Suprapubic skin (tissue), 4 donors: Measurements from ENCODE around the gene MPV17L2. TPM values are rescaled to one million over a fixed set of nuclear protein-coding genes. Genes with fewer than 3 reads are reported as not detected.

Experiments used
- DNase-seq, 2 donors: peaks; one replicate each; pipeline ENCODE4 v3.0.0-alpha.2; 2019; ENCODE audit warnings: low spot score in 2 of 2
- H3K27ac ChIP-seq: fragments of 200-600 bp; sonication (generic); one replicate; pipeline ENCODE4 v1.5.1; 2019
- H3K27me3 ChIP-seq: fragments of 200-600 bp; sonication (generic); one replicate; pipeline ENCODE4 v1.5.1; 2019
- H3K36me3 ChIP-seq: fragments of 200-600 bp; sonication (generic); one replicate; pipeline ENCODE4 v1.5.1; 2019
- H3K4me1 ChIP-seq: fragments of 200-600 bp; sonication (generic); one replicate; pipeline ENCODE4 v1.5.1; 2019
- H3K4me3 ChIP-seq: fragments of 200-600 bp; sonication (generic); one replicate; pipeline ENCODE4 v1.5.1; 2019; ENCODE audit warnings: mild to moderate bottlenecking
- H3K9me3 ChIP-seq: fragments of 200-600 bp; sonication (generic); one replicate; pipeline ENCODE4 v1.5.1; 2019
- CTCF ChIP-seq, 2 donors: fragments of 200-600 bp in 1 of 2; fragments of 450-650 bp in 1 of 2; sonication (generic) in 1 of 2; IDR thresholded peaks; one replicate each; pipeline ENCODE4 v1.5.1; 2016 to 2019; ENCODE audit warnings: antibody characterized with exemption in 2 of 2, mild to moderate bottlenecking in 1 of 2, moderate library complexity in 1 of 2
- EP300 ChIP-seq: sonication (generic); formaldehyde crosslinking; IDR thresholded peaks from one replicate; pipeline ENCODE4 v1.6.1; 2017; ENCODE audit warnings: antibody characterized with exemption
- POLR2A ChIP-seq, 2 donors: fragments of 450-650 bp; IDR thresholded peaks; one replicate each; pipeline ENCODE4 v1.6.1; 2017; ENCODE audit warnings: antibody characterized with exemption in 2 of 2, mild to moderate bottlenecking in 2 of 2, moderate library complexity in 2 of 2
- POLR2AphosphoS5 ChIP-seq, 3 donors: sonication (generic); formaldehyde crosslinking; IDR thresholded peaks; one replicate each; pipeline ENCODE4 v1.6.1; 2017; ENCODE audit warnings: antibody characterized with exemption in 3 of 3
- WGBS: methylation state at CpG from one replicate; pipeline ENCODE4 v1.1.5; 2018; 5-methylcytosine and 5-hydroxymethylcytosine counted together
- total RNA-seq, 4 donors: library from RNA; depleted of rRNA; stranded (reverse); fragments of >200 nt; gene quantifications; one replicate each; pipeline ENCODE4 v1.1.0, GENCODE V29; 2016

Gene MPV17L2
- total RNA-seq, 4 donors from 2014 or later: 4.8 to 27.2 (median 14.7) TPM

- no peaks in the 10 kb centered on the region for H3K27me3 ChIP-seq
- peak overlapping the region; percentile 63 for H3K27ac ChIP-seq
- H3K4me3 ChIP-seq: peak overlapping the region; percentile 70
- DNase-seq: peak in 1 of 2 donors; percentile 84
- WGBS: 42% methylated on average over 17 of the region's 18 CpGs
- TF ChIP-seq POLR2A (IDR thresholded peaks at IDR 0.05) (no peak), CTCF (IDR thresholded peaks at IDR 0.05) (no peak), EP300 (no peak), POLR2AphosphoS5 (IDR thresholded peaks at IDR 0.05) (no peak)
- peaks cover 25% of the 10 kb centered on the region for H3K36me3 ChIP-seq
- H3K9me3 ChIP-seq: no peaks in the 10 kb centered on the region
- H3K4me1 ChIP-seq: peaks cover 33% of the 10 kb centered on the region
These were observed 19.9 kb upstream of the MPV17L2 start for GRCh38 chr19:18173054-18173571.

- H3K36me3 ChIP-seq: peaks cover 20% of the 10 kb centered on the region
- peak in 1 of 2 donors; percentile 60 for TF ChIP-seq POLR2A (IDR thresholded peaks at IDR 0.05)
- no peak for TF ChIP-seq CTCF (IDR thresholded peaks at IDR 0.05)
- no peak for TF ChIP-seq EP300
- TF ChIP-seq POLR2AphosphoS5 (IDR thresholded peaks at IDR 0.05): no peak
- no peaks in the 10 kb centered on the region for H3K27me3 ChIP-seq
- WGBS: 1% methylated on average over 28 of the region's 47 CpGs
- H3K4me1 ChIP-seq: peaks cover 33% of the 10 kb centered on the region
- no peaks in the 10 kb centered on the region for H3K9me3 ChIP-seq
- H3K4me3 ChIP-seq: peak within 1 kb of the TSS; percentile 70
- peak in 1 of 2 donors; percentile 87 for DNase-seq
- H3K27ac ChIP-seq: peak within 1 kb of the TSS; percentile 63
These were observed 19.3 kb upstream of the MPV17L2 start, which contains the start of gene IFI30 for GRCh38 chr19:18173572-18174288. Gene IFI30, plus strand, starts transcription at chr19:18173813. Its CDS starts 29 bp downstream, at chr19:18173842.

DNA sequence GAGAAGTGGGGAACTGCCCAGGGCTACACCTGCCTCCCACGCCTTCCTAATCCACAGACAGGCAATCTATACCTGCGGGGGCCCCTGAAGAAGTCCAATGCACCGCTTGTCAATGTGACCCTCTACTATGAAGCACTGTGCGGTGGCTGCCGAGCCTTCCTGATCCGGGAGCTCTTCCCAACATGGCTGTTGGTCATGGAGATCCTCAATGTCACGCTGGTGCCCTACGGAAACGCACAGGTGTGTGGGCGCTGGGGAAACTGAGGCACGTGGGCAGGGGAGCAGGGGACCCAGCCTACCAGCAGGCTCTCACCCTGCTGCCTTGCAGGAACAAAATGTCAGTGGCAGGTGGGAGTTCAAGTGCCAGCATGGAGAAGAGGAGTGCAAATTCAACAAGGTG lies 18.0 kb upstream of the MPV17L2 start:
- H3K4me3 ChIP-seq: peak overlapping the region; percentile 70
- WGBS: 97% methylated on average over 3 of the region's 11 CpGs
- TF ChIP-seq POLR2AphosphoS5 (IDR thresholded peaks at IDR 0.05) (no peak), CTCF (IDR thresholded peaks at IDR 0.05) (no peak), EP300 (no peak), POLR2A (IDR thresholded peaks at IDR 0.05) (no peak)
- H3K27me3 ChIP-seq: no peaks in the 10 kb centered on the region
- no peak overlapping the region for H3K27ac ChIP-seq
- H3K36me3 ChIP-seq: peaks cover 7% of the 10 kb centered on the region
- H3K4me1 ChIP-seq: peaks cover 33% of the 10 kb centered on the region
- DNase-seq: no peak
- H3K9me3 ChIP-seq: no peaks in the 10 kb centered on the region

GRCh38 chr19:18176367-18177310 lies 16.4 kb upstream of the MPV17L2 start:
- no peak for TF ChIP-seq POLR2A (IDR thresholded peaks at IDR 0.05)
- TF ChIP-seq EP300: no peak
- no peak for TF ChIP-seq CTCF (IDR thresholded peaks at IDR 0.05)
- TF ChIP-seq POLR2AphosphoS5 (IDR thresholded peaks at IDR 0.05): no peak
- peaks cover 7% of the 10 kb centered on the region for H3K36me3 ChIP-seq
- H3K4me3 ChIP-seq: no peak overlapping the region
- WGBS: 80% methylated on average over 18 of the region's 19 CpGs
- H3K4me1 ChIP-seq: peaks cover 27% of the 10 kb centered on the region
- H3K27ac ChIP-seq: no peak overlapping the region
- no peaks in the 10 kb centered on the region for H3K9me3 ChIP-seq
- no peak for DNase-seq
- H3K27me3 ChIP-seq: no peaks in the 10 kb centered on the region
